Measurements from ENCODE around the gene HDAC9.

HDAC9 gene

DNA sequence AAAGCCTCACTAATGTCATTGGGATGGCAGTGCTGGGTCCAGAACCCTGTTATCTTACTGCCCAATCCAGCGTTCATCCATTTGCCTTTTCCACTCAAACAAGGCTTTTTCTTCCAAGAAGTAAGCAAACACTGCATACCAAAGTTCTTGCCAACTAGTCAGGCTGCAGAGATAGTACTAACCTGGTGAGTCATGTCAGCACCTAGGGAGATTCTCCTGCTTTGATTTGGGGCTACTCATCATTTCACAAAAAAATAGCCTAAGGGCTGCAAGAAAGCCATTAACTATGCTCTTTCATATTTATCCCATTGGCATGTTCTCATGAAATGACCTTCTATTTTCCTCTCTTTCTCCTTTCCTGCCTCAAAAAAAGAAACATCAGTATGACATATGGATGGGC is 479.3 kb downstream of the HDAC9 start:
- Histone ChIP-seq H3K79me2 (ENCODE audit: insufficient read depth, low read length) (no peaks in the 10 kb centered on the region), H3K4me3 (ENCODE audit: insufficient read depth, low read length, poor library complexity, severe bottlenecking) (no peak overlapping the region), H3K36me3 (ENCODE audit: low read length) (no peaks in the 10 kb centered on the region), H2AFZ (ENCODE audit: low read depth, low read length, severe bottlenecking) (no peak overlapping the region), H3K9ac (ENCODE audit: low read length) (no peak overlapping the region), H3F3A (ENCODE audit: insufficient read depth) (no peaks in the 10 kb centered on the region), H3K27me3 (ENCODE audit: low read length) (no peaks in the 10 kb centered on the region), H3K9me2 (replicated peaks; ENCODE audit: insufficient read depth, low read length) (no peaks in the 10 kb centered on the region), H3K27ac (ENCODE audit: low read depth, low read length) (no peak overlapping the region), H3K9me3 (ENCODE audit: insufficient read depth, low read length) (no peaks in the 10 kb centered on the region), H4K20me1 (ENCODE audit: low read depth, low read length) (no peaks in the 10 kb centered on the region; the same call in 1 of the 2 replicates), H3K4me2 (ENCODE audit: low read depth, low read length, poor library complexity, severe bottlenecking) (no peak overlapping the region)
- no peak for TF ChIP-seq EZH2phosphoT487 (conservative IDR thresholded peaks at IDR 0.05; ENCODE audit: low read length)
- TF ChIP-seq, protein P1, sequence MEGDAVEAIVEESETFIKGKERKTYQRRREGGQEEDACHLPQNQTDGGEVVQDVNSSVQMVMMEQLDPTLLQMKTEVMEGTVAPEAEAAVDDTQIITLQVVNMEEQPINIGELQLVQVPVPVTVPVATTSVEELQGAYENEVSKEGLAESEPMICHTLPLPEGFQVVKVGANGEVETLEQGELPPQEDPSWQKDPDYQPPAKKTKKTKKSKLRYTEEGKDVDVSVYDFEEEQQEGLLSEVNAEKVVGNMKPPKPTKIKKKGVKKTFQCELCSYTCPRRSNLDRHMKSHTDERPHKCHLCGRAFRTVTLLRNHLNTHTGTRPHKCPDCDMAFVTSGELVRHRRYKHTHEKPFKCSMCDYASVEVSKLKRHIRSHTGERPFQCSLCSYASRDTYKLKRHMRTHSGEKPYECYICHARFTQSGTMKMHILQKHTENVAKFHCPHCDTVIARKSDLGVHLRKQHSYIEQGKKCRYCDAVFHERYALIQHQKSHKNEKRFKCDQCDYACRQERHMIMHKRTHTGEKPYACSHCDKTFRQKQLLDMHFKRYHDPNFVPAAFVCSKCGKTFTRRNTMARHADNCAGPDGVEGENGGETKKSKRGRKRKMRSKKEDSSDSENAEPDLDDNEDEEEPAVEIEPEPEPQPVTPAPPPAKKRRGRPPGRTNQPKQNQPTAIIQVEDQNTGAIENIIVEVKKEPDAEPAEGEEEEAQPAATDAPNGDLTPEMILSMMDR (IDR thresholded peaks at IDR 0.05; ENCODE audit: insufficient read depth, low read length, poor library complexity, severe bottlenecking), result no peak

DNA sequence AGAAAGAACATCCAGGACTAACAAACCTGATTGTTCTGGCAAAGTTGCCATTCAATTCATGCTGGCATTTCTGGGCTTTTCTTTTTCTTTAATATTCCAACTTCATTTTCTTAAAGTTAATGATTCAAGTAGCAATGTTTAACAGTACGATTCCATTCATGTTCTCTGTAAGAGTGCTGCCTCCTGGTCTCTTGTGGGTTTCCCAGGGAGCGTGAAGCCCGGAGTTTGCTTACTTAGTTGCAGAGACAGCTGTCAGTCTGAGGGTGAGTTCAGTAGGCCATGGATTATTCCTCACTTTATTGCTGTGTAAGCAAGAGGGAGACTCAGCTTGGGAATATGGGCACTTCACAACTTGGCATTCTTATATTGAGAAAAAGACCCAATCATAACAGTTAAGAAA is 479.7 kb downstream of the HDAC9 start:
- no peaks in the 10 kb centered on the region for H3K79me2 ChIP-seq (ENCODE audit: insufficient read depth, low read length)
- H2AFZ ChIP-seq (ENCODE audit: low read depth, low read length, severe bottlenecking), result no peak overlapping the region
- no peaks in the 10 kb centered on the region for H4K20me1 ChIP-seq (ENCODE audit: low read depth, low read length)
- H3K9me3 ChIP-seq (ENCODE audit: insufficient read depth, low read length), result no peaks in the 10 kb centered on the region
- TF ChIP-seq EZH2phosphoT487 (conservative IDR thresholded peaks at IDR 0.05; ENCODE audit: low read length), result no peak
- TF ChIP-seq, protein P1 (IDR thresholded peaks at IDR 0.05; ENCODE audit: insufficient read depth, low read length, poor library complexity, severe bottlenecking), result no peak
- no peaks in the 10 kb centered on the region for H3K9me2 ChIP-seq (replicated peaks; ENCODE audit: insufficient read depth, low read length)
- H3K27me3 ChIP-seq (ENCODE audit: low read length), result no peaks in the 10 kb centered on the region
- H3K4me3 ChIP-seq (ENCODE audit: insufficient read depth, low read length, poor library complexity, severe bottlenecking), result no peak overlapping the region
- H3K36me3 ChIP-seq (ENCODE audit: low read length), result no peaks in the 10 kb centered on the region
- H3K27ac ChIP-seq (ENCODE audit: low read depth, low read length), result no peak overlapping the region
- no peaks in the 10 kb centered on the region for H3F3A ChIP-seq (ENCODE audit: insufficient read depth)
- H3K4me2 ChIP-seq (ENCODE audit: low read depth, low read length, poor library complexity, severe bottlenecking), result no peak overlapping the region
- H3K9ac ChIP-seq (ENCODE audit: low read length), result no peak overlapping the region

GRCh38 chr7:18975689-18976280 is 480.2 kb downstream of the HDAC9 start:
- H3K27ac ChIP-seq (ENCODE audit: low read depth, low read length), result no peak overlapping the region
- H3K36me3 ChIP-seq (ENCODE audit: low read length), result no peaks in the 10 kb centered on the region
- no peak overlapping the region for H3K9ac ChIP-seq (ENCODE audit: low read length)
- TF ChIP-seq, protein P1 (IDR thresholded peaks at IDR 0.05; ENCODE audit: insufficient read depth, low read length, poor library complexity, severe bottlenecking), result no peak
- TF ChIP-seq EZH2phosphoT487 (conservative IDR thresholded peaks at IDR 0.05; ENCODE audit: low read length), result no peak
- no peaks in the 10 kb centered on the region for H3K9me2 ChIP-seq (replicated peaks; ENCODE audit: insufficient read depth, low read length)
- H3K79me2 ChIP-seq (ENCODE audit: insufficient read depth, low read length), result no peaks in the 10 kb centered on the region
- no peaks in the 10 kb centered on the region for H3K27me3 ChIP-seq (ENCODE audit: low read length)
- no peak overlapping the region for H3K4me3 ChIP-seq (ENCODE audit: insufficient read depth, low read length, poor library complexity, severe bottlenecking)
- no peaks in the 10 kb centered on the region for H3K9me3 ChIP-seq (ENCODE audit: insufficient read depth, low read length)
- H3F3A ChIP-seq (ENCODE audit: insufficient read depth), result no peaks in the 10 kb centered on the region
- H2AFZ ChIP-seq (ENCODE audit: low read depth, low read length, severe bottlenecking), result no peak overlapping the region
- H3K4me2 ChIP-seq (ENCODE audit: low read depth, low read length, poor library complexity, severe bottlenecking), result no peak overlapping the region
- H4K20me1 ChIP-seq (ENCODE audit: low read depth, low read length), result no peaks in the 10 kb centered on the region
